ENCODE results near the gene PPIL4. TPM values are rescaled to one million over a fixed set of nuclear protein-coding genes. Genes with fewer than 3 reads are reported as not detected.

Gene PPIL4
- total RNA-seq, 1 experiment from 2014 or later, result 27.7 TPM

- TF ChIP-seq, protein P1, sequence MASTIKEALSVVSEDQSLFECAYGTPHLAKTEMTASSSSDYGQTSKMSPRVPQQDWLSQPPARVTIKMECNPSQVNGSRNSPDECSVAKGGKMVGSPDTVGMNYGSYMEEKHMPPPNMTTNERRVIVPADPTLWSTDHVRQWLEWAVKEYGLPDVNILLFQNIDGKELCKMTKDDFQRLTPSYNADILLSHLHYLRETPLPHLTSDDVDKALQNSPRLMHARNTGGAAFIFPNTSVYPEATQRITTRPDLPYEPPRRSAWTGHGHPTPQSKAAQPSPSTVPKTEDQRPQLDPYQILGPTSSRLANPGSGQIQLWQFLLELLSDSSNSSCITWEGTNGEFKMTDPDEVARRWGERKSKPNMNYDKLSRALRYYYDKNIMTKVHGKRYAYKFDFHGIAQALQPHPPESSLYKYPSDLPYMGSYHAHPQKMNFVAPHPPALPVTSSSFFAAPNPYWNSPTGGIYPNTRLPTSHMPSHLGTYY (CRISPR knock-in tag; IDR thresholded peaks at IDR 0.05), result no peak
- TF ChIP-seq ZMAT4 (CRISPR knock-in tag; IDR thresholded peaks at IDR 0.05), result no peak
- TF ChIP-seq, protein P2, sequence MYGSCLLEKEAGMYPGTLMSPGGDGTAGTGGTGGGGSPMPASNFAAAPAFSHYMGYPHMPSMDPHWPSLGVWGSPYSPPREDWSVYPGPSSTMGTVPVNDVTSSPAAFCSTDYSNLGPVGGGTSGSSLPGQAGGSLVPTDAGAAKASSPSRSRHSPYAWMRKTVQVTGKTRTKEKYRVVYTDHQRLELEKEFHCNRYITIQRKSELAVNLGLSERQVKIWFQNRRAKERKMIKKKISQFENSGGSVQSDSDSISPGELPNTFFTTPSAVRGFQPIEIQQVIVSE (CRISPR knock-in tag; IDR thresholded peaks at IDR 0.05; ENCODE audit: borderline replicate concordance), result no peak
Measured at GRCh38 chr6:149508485-149508884, 37.4 kb downstream of the PPIL4 start (continued).

- Mint-ChIP-seq H3K4me1 (peaks cover 9% of the 10 kb centered on the region), H3K4me3 (no peak overlapping the region), H3K9me3 (no peaks in the 10 kb centered on the region), H3K27me3 (ENCODE audit: low read depth) (no peaks in the 10 kb centered on the region), H3K27ac (no peak overlapping the region), H3K36me3 (peaks cover 3% of the 10 kb centered on the region; the same call in 1 of the 2 replicates)
- no peak for DNase-seq (ENCODE audit: low spot score)
- ChIA-PET CTCF (no interaction called here), POLR2A (interaction anchor here (0.6 kb wide), 1 partner anchor 141 kb away, joined by 3 read pairs; no protein-coding TSS in a partner anchor)
- no peak for ATAC-seq
- TF ChIP-seq PRRX2 (CRISPR knock-in tag; IDR thresholded peaks at IDR 0.05) (no peak), TCF7 (CRISPR knock-in tag; IDR thresholded peaks at IDR 0.05; ENCODE audit: low read depth) (no peak), CREB1 (CRISPR knock-in tag; IDR thresholded peaks at IDR 0.05) (no peak), ZNF416 (CRISPR knock-in tag; IDR thresholded peaks at IDR 0.05) (no peak), ZNF263 (CRISPR knock-in tag; IDR thresholded peaks at IDR 0.05; ENCODE audit: low read depth) (no peak), IRF2 (CRISPR knock-in tag; IDR thresholded peaks at IDR 0.05; ENCODE audit: borderline replicate concordance, low read depth) (no peak), E2F1 (CRISPR knock-in tag; IDR thresholded peaks at IDR 0.05) (no peak), FOXP1 (CRISPR knock-in tag; IDR thresholded peaks at IDR 0.05; ENCODE audit: borderline replicate concordance) (no peak), JAZF1 (CRISPR knock-in tag; IDR thresholded peaks at IDR 0.05) (no peak), ATF2 (CRISPR knock-in tag; IDR thresholded peaks at IDR 0.05; ENCODE audit: borderline replicate concordance, low read depth) (no peak), MYBL2 (CRISPR knock-in tag; IDR thresholded peaks at IDR 0.05) (no peak), FOXJ3 (CRISPR knock-in tag; IDR thresholded peaks at IDR 0.05; ENCODE audit: borderline replicate concordance) (no peak), ELF4 (CRISPR knock-in tag; IDR thresholded peaks at IDR 0.05; ENCODE audit: low read depth) (no peak), ZBTB43 (CRISPR knock-in tag; IDR thresholded peaks at IDR 0.05) (no peak), ZNF121 (CRISPR knock-in tag; IDR thresholded peaks at IDR 0.05) (no peak)
- TF ChIP-seq, protein P3, sequence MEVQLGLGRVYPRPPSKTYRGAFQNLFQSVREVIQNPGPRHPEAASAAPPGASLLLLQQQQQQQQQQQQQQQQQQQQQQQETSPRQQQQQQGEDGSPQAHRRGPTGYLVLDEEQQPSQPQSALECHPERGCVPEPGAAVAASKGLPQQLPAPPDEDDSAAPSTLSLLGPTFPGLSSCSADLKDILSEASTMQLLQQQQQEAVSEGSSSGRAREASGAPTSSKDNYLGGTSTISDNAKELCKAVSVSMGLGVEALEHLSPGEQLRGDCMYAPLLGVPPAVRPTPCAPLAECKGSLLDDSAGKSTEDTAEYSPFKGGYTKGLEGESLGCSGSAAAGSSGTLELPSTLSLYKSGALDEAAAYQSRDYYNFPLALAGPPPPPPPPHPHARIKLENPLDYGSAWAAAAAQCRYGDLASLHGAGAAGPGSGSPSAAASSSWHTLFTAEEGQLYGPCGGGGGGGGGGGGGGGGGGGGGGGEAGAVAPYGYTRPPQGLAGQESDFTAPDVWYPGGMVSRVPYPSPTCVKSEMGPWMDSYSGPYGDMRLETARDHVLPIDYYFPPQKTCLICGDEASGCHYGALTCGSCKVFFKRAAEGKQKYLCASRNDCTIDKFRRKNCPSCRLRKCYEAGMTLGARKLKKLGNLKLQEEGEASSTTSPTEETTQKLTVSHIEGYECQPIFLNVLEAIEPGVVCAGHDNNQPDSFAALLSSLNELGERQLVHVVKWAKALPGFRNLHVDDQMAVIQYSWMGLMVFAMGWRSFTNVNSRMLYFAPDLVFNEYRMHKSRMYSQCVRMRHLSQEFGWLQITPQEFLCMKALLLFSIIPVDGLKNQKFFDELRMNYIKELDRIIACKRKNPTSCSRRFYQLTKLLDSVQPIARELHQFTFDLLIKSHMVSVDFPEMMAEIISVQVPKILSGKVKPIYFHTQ (CRISPR knock-in tag; IDR thresholded peaks at IDR 0.05), result no peak
- TF ChIP-seq, protein P4, sequence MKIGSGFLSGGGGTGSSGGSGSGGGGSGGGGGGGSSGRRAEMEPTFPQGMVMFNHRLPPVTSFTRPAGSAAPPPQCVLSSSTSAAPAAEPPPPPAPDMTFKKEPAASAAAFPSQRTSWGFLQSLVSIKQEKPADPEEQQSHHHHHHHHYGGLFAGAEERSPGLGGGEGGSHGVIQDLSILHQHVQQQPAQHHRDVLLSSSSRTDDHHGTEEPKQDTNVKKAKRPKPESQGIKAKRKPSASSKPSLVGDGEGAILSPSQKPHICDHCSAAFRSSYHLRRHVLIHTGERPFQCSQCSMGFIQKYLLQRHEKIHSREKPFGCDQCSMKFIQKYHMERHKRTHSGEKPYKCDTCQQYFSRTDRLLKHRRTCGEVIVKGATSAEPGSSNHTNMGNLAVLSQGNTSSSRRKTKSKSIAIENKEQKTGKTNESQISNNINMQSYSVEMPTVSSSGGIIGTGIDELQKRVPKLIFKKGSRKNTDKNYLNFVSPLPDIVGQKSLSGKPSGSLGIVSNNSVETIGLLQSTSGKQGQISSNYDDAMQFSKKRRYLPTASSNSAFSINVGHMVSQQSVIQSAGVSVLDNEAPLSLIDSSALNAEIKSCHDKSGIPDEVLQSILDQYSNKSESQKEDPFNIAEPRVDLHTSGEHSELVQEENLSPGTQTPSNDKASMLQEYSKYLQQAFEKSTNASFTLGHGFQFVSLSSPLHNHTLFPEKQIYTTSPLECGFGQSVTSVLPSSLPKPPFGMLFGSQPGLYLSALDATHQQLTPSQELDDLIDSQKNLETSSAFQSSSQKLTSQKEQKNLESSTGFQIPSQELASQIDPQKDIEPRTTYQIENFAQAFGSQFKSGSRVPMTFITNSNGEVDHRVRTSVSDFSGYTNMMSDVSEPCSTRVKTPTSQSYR (CRISPR knock-in tag; IDR thresholded peaks at IDR 0.05), result no peak
- TF ChIP-seq, protein P1 (CRISPR knock-in tag; IDR thresholded peaks at IDR 0.05), result no peak
Measured at GRCh38 chr6:149503872-149504271, 42.0 kb downstream of the PPIL4 start.

All from WTC11 (cell line).